HG03139 (cell line): ENCODE measurements around the gene RHOB.
"Not testable (repeated sequence)": the region's sequence is repeated elsewhere in the genome, so short reads cannot be mapped to it uniquely, and the experiment has no call there.

Experiments
- ATAC-seq: cut with Tn5 transposase; IDR thresholded peaks from one replicate; pipeline ENCODE4 v1.9.1; 2021; ENCODE audit not compliant: unreplicated experiment

The RHOB gene

DNA sequence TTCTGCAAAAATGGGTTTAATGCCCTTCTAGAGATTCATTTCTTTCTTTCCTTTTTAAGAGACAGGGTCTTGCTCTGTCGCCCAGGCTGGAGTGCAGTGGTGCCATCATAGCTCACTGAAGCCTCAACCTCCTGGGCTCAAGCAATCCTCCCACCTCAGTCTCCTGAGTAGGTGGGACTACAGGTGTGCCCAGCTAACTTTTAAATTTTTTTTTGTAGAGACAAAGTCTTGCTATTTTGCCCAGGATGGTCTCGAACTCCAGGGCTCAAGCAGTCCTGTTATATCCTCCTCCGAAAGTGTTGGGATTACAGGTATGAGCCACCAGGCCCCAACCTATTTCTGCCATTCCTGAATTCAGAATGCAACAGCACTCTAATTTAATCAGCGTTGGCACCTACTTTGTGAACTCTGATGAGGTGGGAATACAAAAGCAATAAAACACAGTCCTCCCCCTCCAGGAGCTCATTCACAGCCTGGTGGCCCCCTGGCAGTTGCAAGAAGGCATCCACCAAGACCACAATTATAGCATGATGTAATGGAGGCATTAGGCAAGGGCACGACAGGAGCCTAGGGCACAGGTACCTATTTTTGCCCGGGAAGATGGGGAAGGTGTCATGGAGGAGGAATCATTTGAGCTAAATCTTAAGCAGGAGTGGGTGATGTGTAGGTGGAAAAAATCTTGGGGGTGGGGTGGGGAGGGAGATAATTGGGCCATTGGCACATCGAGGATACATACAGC, 5.1 kb downstream of the RHOB start:
- ATAC-seq: no peak

DNA sequence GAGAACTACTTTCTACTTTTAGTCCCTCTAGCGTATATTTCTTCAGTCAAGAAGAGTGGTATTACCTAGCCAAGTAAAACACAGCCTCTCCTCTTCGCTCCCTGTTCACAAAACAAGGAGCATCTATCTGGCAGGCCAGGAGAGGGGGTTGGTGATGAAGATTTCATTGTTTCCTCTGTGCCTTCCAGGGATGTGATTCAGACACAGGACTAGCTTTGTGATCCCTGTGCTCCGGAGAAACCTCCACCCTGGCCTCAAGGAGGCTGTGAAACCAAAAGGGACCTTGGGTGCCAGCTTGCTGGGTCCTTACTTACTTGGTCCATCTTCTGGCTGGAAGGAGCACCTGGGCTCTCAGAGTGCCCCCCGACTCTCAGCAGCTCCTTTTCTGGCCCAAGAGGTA, 5.7 kb downstream of the RHOB start:
- no peak for ATAC-seq

- ATAC-seq: no peak
Measured at GRCh38 chr2:20453087-20453486, 6.2 kb downstream of the RHOB start.

DNA sequence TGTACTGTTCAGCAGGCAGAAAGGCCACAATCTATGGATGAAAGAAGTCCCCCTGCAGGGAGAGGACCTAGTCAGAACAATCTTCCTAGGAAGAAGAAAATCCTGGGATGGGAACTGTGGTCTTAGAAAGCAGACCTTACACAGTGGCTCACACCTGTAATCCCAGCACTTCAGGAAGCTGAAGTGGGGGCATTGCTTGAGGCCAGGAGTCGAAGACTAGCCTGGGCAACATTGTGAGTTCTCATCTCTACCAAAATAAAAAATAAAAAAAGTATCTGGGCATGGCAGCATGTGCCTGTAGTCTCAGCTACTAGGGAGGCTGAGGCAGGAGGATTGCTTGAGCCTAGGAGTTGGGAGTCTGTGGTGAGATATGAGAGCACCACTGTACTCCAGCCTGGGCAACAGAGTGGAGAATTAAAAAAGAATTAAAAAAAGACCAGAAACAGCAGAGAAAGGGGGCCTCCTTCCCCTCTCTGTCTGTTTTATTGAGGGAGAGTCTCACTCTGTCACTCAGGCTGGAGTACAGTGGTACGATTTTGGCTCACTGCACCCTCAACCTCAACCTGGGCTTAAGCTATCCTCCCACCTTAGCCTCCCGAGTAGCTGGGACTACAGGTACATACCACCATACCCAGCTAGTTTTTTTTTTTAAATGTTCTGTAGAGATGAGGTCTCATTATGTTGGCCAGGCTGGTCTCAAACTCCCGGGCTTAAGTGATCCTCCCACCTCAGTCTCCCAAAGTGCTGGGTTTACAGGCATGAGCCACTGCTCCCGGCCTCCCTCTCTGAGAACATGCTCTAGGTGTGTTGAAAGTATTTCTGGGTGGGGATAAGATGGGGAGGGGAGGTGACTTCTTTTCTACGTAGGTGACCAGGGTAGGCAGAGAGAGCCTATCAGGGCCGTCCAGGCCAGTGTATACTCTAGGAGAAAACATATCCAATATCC, 7.4 kb downstream of the RHOB start:
- ATAC-seq: no peak

DNA sequence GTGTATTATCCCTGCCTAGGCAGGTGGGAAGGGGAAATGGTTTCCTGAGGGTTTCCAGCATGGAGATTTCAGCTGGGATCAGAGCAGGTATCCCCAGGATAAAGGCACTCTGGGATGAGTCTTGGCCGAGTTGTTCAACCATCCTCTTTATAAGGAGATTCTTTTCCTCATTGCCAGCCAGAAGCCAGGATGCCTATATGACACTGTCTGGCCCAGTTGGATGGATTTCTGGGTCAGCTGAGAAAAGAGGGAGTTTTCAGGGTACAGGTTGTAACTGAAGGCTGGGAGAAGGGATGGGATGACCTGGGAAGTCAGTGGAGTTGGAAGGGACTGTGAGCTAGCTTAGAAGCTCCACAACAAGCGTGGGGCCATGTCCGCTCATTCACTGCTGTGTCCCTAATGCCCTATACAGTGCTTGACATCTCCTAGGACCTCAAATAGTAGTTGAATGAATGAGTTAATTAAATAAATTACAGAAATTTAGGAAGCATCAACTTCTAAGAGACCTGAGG, 8.3 kb downstream of the RHOB start:
- ATAC-seq: no peak

DNA sequence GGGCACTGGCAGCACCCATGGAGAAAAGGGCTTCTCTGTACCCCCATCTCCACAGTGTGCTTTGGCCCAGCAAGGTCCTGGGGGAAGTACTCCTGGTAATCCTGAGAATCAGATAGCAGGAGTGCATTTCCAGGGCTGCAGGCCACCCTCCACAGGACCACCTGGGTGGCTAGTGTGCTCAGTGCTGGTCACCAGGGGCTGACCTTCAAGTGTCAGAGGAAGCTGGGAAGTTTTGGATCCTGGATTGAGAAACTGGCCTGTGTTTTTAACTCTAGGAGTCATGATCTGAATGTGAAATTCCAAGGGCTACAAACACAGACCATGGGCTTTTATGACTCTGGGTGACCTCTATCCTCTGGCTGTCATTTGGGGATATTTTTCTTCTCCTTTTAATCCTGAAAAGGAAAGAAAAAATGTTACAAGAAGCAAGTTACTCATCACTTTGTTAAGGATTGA, 9.3 kb downstream of the RHOB start:
- no peak for ATAC-seq

GRCh38 chr2:20456636-20457426, 10.0 kb downstream of the RHOB start:
- ATAC-seq: no peak

DNA sequence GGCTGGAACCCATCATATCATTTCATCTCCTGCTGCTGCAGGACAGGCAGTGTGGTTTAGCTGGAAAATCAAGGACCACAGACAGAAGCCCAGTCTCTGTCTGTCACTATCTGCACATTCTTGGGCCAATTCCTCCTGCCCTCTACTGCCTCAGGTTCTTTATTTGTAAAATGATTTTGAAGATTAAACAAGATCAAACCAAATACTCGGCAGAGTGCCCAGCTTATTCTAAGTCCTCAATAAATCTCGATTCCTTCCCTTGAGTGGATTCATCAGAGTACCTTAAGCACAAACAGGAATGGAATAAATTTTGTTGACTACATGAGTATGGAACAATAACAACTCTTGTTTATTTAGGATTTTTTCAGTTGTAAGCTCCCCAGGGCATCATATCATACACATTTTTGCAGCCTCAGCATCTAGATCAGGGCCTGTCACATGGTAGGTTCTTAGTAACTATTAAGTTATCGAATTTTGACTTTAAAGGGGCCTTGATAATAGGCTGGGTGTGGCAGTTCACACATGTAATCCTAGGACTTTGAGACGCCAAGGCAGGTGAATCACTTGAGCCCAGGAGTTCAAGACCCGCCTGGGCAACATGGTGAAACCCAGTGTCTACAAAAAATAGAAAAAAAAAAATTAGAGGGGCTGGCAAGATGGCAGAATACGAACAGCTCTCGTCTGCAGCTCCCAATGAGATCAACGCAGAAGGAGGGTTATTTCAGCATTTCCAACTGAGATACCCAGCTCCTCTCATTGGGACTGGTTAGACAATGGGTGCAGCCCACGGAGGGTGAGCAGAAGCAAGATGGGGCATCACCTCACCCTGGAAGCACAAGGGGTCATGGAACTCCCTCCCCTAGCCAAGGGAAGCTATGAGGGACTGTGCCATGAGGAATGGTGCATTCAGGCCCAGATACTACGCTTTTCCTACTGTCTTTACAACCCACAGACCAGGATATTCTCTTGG, 11.1 kb downstream of the RHOB start:
- ATAC-seq: no peak

GRCh38 chr2:20458737-20459484, 12.0 kb downstream of the RHOB start:
- ATAC-seq: not testable (repeated sequence)

- ATAC-seq: no peak
Measured at GRCh38 chr2:20465716-20466394, 19.0 kb downstream of the RHOB start.

GRCh38 chr2:20467789-20468548, 21.1 kb downstream of the RHOB start:
- ATAC-seq: no peak

DNA sequence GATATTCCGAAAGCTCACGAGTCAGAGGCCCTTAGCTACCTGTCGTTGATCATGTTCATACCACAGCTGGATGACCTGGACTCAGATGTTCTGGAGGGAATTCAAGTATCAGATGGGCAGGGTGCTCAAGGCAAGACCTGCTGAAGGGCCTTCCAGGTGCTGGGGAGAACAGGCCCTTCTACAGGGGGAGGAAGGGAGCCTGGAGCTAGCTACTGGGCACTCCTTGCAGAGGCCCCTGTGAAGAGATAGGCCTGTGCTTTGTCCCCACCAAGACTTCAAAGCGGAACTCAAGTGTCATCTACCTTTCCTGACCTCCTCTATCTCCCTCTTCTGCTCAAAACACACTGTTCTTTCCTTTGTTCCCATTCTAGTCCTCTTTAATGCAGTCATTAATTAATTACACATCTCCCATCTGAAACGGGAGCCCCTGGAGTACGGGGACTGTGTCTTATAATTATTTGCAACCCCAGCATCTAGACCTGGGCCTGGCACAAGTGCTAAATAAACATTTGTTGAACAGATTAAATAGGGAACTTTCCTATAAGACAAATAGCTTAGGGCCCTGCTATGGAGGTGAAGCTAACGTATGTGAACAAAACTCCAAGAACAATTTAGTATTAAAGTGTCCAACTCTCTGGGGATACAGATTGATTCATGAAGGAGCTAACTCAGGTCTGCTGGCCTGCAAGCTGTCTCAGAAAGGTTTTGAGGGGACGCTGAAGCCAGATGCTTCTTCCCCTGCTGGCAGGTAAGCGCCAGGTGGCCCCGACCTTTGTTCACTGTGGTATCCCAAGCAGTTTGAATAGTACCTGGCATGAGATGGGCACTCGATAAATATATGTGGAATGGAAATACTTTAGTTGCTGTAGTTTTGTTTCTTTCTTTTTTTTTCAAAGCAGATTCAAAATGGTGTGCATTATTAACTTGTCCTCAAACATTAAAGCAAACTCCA, 22.0 kb downstream of the RHOB start:
- ATAC-seq: no peak

- ATAC-seq: no peak
Measured at GRCh38 chr2:20469595-20469994, 22.7 kb downstream of the RHOB start.

DNA sequence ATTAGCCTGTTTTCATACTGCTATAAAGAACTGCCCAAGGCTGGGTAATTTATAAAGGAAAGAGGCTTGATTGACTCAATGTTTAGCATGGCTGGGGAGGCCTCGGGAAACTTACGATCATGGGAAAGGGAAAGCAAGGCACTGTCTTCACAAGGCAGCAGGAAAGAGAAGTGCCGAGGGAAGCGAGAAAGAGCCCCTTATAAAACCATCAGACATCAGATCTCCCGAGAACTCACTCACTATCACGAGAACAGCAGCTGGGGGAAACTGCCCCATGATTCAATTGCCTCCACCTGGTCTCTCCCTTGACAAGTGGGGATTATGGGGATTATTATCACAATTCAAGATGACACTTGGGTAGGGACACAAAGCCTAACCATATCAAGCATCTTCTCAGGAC, 23.3 kb downstream of the RHOB start:
- ATAC-seq: no peak

- no peak for ATAC-seq
Measured at GRCh38 chr2:20471148-20471547, 24.3 kb downstream of the RHOB start.

DNA sequence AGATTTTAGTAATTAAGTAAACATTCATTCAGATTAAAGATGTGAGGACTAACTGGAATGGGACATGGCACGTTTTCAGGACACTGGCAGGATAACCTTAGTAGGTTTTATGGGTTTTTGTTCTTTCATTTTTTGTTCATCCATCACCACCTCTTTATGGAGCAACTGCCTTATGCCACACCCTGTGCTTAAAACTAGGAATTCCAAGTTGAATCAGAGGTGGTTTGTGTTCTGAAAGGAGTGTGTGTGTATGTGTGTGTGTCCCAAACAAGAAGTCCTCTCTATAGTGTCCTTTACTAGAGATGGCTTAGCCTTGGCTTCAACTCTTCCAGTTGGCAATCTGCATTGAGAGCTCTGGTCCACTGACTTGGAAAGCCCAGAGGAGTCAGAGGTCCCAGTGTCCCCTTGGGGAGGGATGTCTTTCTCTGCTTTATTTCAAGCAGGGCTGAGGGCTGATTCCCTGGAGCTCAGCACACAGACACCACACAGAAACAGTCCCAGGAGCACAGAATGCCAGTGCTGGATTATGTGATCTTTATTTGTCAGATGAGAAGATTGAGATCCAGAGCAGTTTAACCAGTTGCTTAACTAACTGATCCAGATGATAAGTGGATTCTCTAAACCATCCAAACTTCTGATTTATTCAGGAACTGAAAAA, 25.2 kb downstream of the RHOB start:
- ATAC-seq: no peak
